Measurements from ENCODE around the gene MTF2. TPM values are rescaled to one million over a fixed set of nuclear protein-coding genes. Genes with fewer than 3 reads are reported as not detected.

Gene MTF2
- total RNA-seq, 1 donor = 31.1 TPM

DNA sequence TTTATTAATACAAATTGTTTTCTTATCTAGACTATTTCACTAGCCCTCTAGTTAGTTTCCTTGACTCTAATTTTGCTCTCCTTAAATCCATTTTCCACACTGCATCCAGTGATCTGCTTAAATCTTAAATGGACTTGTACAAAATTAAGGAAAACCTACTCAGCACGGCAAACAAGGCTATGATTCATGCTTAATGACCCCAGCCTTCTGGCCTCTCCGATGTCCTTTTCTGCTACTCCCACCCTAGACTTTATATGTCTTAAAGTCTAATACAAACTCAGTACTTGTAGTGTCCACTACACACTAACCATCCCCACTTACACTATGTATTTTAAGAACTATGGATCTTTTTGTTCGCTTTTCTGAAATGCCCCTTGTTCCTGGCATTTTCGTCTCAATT, 98.9 kb downstream of the MTF2 start:
- TF ChIP-seq, protein P1, sequence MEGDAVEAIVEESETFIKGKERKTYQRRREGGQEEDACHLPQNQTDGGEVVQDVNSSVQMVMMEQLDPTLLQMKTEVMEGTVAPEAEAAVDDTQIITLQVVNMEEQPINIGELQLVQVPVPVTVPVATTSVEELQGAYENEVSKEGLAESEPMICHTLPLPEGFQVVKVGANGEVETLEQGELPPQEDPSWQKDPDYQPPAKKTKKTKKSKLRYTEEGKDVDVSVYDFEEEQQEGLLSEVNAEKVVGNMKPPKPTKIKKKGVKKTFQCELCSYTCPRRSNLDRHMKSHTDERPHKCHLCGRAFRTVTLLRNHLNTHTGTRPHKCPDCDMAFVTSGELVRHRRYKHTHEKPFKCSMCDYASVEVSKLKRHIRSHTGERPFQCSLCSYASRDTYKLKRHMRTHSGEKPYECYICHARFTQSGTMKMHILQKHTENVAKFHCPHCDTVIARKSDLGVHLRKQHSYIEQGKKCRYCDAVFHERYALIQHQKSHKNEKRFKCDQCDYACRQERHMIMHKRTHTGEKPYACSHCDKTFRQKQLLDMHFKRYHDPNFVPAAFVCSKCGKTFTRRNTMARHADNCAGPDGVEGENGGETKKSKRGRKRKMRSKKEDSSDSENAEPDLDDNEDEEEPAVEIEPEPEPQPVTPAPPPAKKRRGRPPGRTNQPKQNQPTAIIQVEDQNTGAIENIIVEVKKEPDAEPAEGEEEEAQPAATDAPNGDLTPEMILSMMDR (IDR thresholded peaks at IDR 0.05; ENCODE audit: insufficient read depth, low read depth, low read length) = no peak
- DNase-seq (ENCODE audit: low read depth) = peak; percentile 59
- peak overlapping the region; percentile 94 for H3K4me3 ChIP-seq (ENCODE audit: low read depth, low read length)

- peak; percentile 42 for DNase-seq (ENCODE audit: low read depth)
- H3K4me3 ChIP-seq (ENCODE audit: low read depth, low read length) = peak overlapping the region; percentile 94
- TF ChIP-seq, protein P1 (IDR thresholded peaks at IDR 0.05; ENCODE audit: insufficient read depth, low read depth, low read length) = no peak
These were observed 99.3 kb downstream of the MTF2 start for GRCh38 chr1:93178418-93178817.

- H3K4me3 ChIP-seq (ENCODE audit: low read depth, low read length) = peak within 1 kb of the TSS; percentile 94
- peak; percentile 99 for DNase-seq (ENCODE audit: low read depth)
- TF ChIP-seq, protein P1 (IDR thresholded peaks at IDR 0.05; ENCODE audit: insufficient read depth, low read depth, low read length) = peak; percentile 29
These were observed 101.0 kb downstream of the MTF2 start, which contains the start of gene TMED5 for GRCh38 chr1:93179886-93180722. Gene TMED5 (minus strand): TSS chr1:93180413. CDS start chr1:93180242, 171 bp downstream.

GRCh38 chr1:93180723-93181613, 101.9 kb downstream of the MTF2 start, which contains the start of gene CCDC18:
Gene CCDC18 (plus strand): TSS chr1:93180724. CDS start chr1:93183362, 2,638 bp downstream.
- H3K4me3 ChIP-seq (ENCODE audit: low read depth, low read length) = peak within 1 kb of the TSS; percentile 94
- DNase-seq (ENCODE audit: low read depth) = peak; percentile 60
- TF ChIP-seq, protein P1 (IDR thresholded peaks at IDR 0.05; ENCODE audit: insufficient read depth, low read depth, low read length) = no peak

GRCh38 chr1:93186667-93187066, 107.6 kb downstream of the MTF2 start:
- DNase-seq (ENCODE audit: low read depth) = no peak
- H3K4me3 ChIP-seq (ENCODE audit: low read depth, low read length) = no peak overlapping the region
- TF ChIP-seq, protein P1 (IDR thresholded peaks at IDR 0.05; ENCODE audit: insufficient read depth, low read depth, low read length) = no peak

Other genes starting within 250 kb of the MTF2 start
- 920 and 947 TPM in 2 replicates for gene RPL5, start 247.2 kb upstream of the MTF2 start, total RNA-seq
- 19.0 and 39.3 TPM in 2 replicates for gene DIPK1A, start 117.8 kb upstream of the MTF2 start, total RNA-seq
- gene TMED5, start 101.1 kb downstream of the MTF2 start, total RNA-seq = 50.6 and 82.5 TPM in 2 replicates
- 10.3 and 14.7 TPM in 2 replicates for gene CCDC18, start 101.4 kb downstream of the MTF2 start, total RNA-seq